IMR-90 (cell line): ENCODE measurements around the gene PGBD5. TPM values are rescaled to one million over a fixed set of nuclear protein-coding genes. Genes with fewer than 3 reads are reported as not detected.

Source experiments
- ATAC-seq: fragments of 200-7000 bp; cut with Tn5 transposase; 2 replicates; pipeline ENCODE4 v1.9.1; 2020; ENCODE audit warnings: low read depth, mild to moderate bottlenecking, moderate library complexity
- BruUV-seq: library from RNA; stranded (reverse); fragments of 400-500 nt; replicated peaks from 2 replicates; lab custom pipeline; 2021; lab: Mats Ljungman, UMichigan
- CTCF ChIA-PET: fragments of 300-600 bp; formaldehyde crosslinking; extraction: SDS; loops from one replicate; lab custom pipeline; 2021; ENCODE audit warnings: antibody characterized with exemption; lab: Yijun Ruan, JAX
- POLR2A ChIA-PET: fragments of 300-600 bp; sonication (Branson Sonifier 250); formaldehyde crosslinking; loops from one replicate; lab custom pipeline; 2022; ENCODE audit warnings: antibody characterized with exemption; ENCODE audit not compliant: unreplicated experiment; lab: Charles Lee
- DNase-seq: peaks from one replicate; pipeline ENCODE4 v3.0.0; 2013
- H2AFZ ChIP-seq: replicated peaks from 2 replicates; pipeline ENCODE3; 2013; ENCODE audit warnings: low read length, mild to moderate bottlenecking; ENCODE audit not compliant: poor library complexity
- H2AK5ac ChIP-seq: 2 replicates; pipeline ENCODE4 v1.6.1; 2013; ENCODE audit warnings: low read depth, low read length, inconsistent platforms
- H2AK9ac ChIP-seq: replicated peaks from 2 replicates; pipeline ENCODE3; 2013; ENCODE audit warnings: mild to moderate bottlenecking, low read depth, low read length, moderate library complexity; ENCODE audit not compliant: poor library complexity
- H2BK120ac ChIP-seq: 2 replicates; pipeline ENCODE4 v1.6.1; 2013; ENCODE audit warnings: low read depth, low read length, inconsistent platforms
- H2BK15ac ChIP-seq: 3 replicates; pipeline ENCODE4 v1.6.1; 2013; ENCODE audit warnings: low read depth, low read length, inconsistent platforms
- H2BK20ac ChIP-seq: 2 replicates; pipeline ENCODE4 v1.6.1; 2013; ENCODE audit warnings: low read depth, mild to moderate bottlenecking, inconsistent platforms, low read length, moderate library complexity
- H2BK5ac ChIP-seq: 2 replicates; pipeline ENCODE4 v1.6.1; 2013; ENCODE audit warnings: mild to moderate bottlenecking, low read depth, low read length, inconsistent platforms; ENCODE audit not compliant: poor library complexity, severe bottlenecking
- H3K14ac ChIP-seq: replicated peaks from 2 replicates; pipeline ENCODE4 v1.6.1; 2013; ENCODE audit warnings: low read depth, low read length, inconsistent platforms
- H3K18ac ChIP-seq: 2 replicates; pipeline ENCODE4 v1.6.1; 2013; ENCODE audit warnings: low read depth, low read length, control low read depth
- H3K23ac ChIP-seq: 2 replicates; pipeline ENCODE4 v1.6.1; 2013; ENCODE audit warnings: low read depth, low read length, inconsistent platforms
- H3K27ac ChIP-seq: 2 replicates; pipeline ENCODE4 v1.5.1; 2013; ENCODE audit warnings: mild to moderate bottlenecking, control low read depth, low read length; ENCODE audit not compliant: insufficient read depth
- H3K27me3 ChIP-seq: 2 replicates; pipeline ENCODE4 v1.6.1; 2013; ENCODE audit warnings: low read length; ENCODE audit not compliant: control insufficient read depth, insufficient read depth
- H3K36me3 ChIP-seq: 2 replicates; pipeline ENCODE4 v1.6.1; 2013; ENCODE audit warnings: low read length, mixed read lengths; ENCODE audit not compliant: control insufficient read depth, insufficient read depth
- H3K4ac ChIP-seq: 2 replicates; pipeline ENCODE4 v1.6.1; 2013; ENCODE audit warnings: low read depth, low read length, inconsistent platforms
- H3K4me1 ChIP-seq: 2 replicates; pipeline ENCODE4 v1.6.1; 2013; ENCODE audit warnings: low read length, mixed read lengths; ENCODE audit not compliant: control insufficient read depth, insufficient read depth
- H3K4me2 ChIP-seq: 2 replicates; pipeline ENCODE4 v1.6.1; 2013; ENCODE audit warnings: low read depth, mild to moderate bottlenecking, control low read depth, low read length, moderate library complexity
- H3K4me3 ChIP-seq: 2 replicates; pipeline ENCODE4 v1.5.1; 2013; ENCODE audit warnings: low read depth, mild to moderate bottlenecking, control low read depth, low read length, moderate library complexity; ENCODE audit not compliant: insufficient read depth
- H3K56ac ChIP-seq: 2 replicates; pipeline ENCODE4 v1.6.1; 2013; ENCODE audit warnings: low read length, inconsistent platforms; ENCODE audit not compliant: insufficient read depth; ENCODE audit errors: extremely low read depth
- H3K79me1 ChIP-seq, 2 experiments: 2 replicates each; pipeline ENCODE4 v1.6.1; 2013; ENCODE audit warnings: low read length in 2 of 2, inconsistent platforms in 1 of 2, low read depth in 1 of 2
- H3K9ac ChIP-seq: 2 replicates; pipeline ENCODE4 v1.6.1; 2013; ENCODE audit warnings: low read depth, low read length, control low read depth
- H3K9me1 ChIP-seq: 2 replicates; pipeline ENCODE4 v1.6.1; 2013; ENCODE audit warnings: low read length, inconsistent platforms; ENCODE audit not compliant: insufficient read depth
- H3K9me3 ChIP-seq: 2 replicates; pipeline ENCODE4 v1.6.1; 2013; ENCODE audit warnings: low read length; ENCODE audit not compliant: control insufficient read depth, insufficient read depth
- H4K20me1 ChIP-seq: 2 replicates; pipeline ENCODE4 v1.6.1; 2013; ENCODE audit warnings: low read length, inconsistent platforms; ENCODE audit not compliant: insufficient read depth
- H4K5ac ChIP-seq: 2 replicates; pipeline ENCODE4 v1.6.1; 2013; ENCODE audit warnings: mild to moderate bottlenecking, low read depth, low read length, control low read depth
- H4K8ac ChIP-seq, 2 experiments: 2 replicates each; pipeline ENCODE4 v1.6.1; 2013; ENCODE audit warnings: low read depth in 2 of 2, low read length in 2 of 2, control low read depth in 1 of 2, inconsistent platforms in 1 of 2
- H4K91ac ChIP-seq: 2 replicates; pipeline ENCODE4 v1.6.1; 2013; ENCODE audit warnings: low read depth, low read length, inconsistent platforms; ENCODE audit not compliant: insufficient read depth
- CEBPB ChIP-seq: IDR thresholded peaks from 2 replicates; pipeline ENCODE4 v1.6.1; 2012; ENCODE audit warnings: low read depth, low read length, improper control_type of control experiment
- CHD1 ChIP-seq: IDR thresholded peaks from 2 replicates; pipeline ENCODE4 v1.6.1; 2012; ENCODE audit warnings: low read depth, low read length, improper control_type of control experiment
- FOS ChIP-seq: fragments of 150-350 bp; IDR thresholded peaks from 2 replicates; pipeline ENCODE4 v1.6.1; 2016; ENCODE audit warnings: low read depth, low read length
- MAFK ChIP-seq: IDR thresholded peaks from 2 replicates; pipeline ENCODE4 v1.6.1; 2012; ENCODE audit warnings: low read depth, low read length, improper control_type of control experiment
- MAZ ChIP-seq: IDR thresholded peaks from 2 replicates; pipeline ENCODE4 v1.6.1; 2012; ENCODE audit warnings: low read depth, mild to moderate bottlenecking, low read length, improper control_type of control experiment, moderate library complexity, borderline replicate concordance
- MXI1 ChIP-seq: IDR thresholded peaks from 2 replicates; pipeline ENCODE4 v1.6.1; 2012; ENCODE audit warnings: low read depth, mild to moderate bottlenecking, low read length, moderate library complexity, borderline replicate concordance
- POLR2A ChIP-seq: IDR thresholded peaks from 2 replicates; pipeline ENCODE4 v1.6.1; 2012; ENCODE audit warnings: mild to moderate bottlenecking, low read depth, low read length
- RCOR1 ChIP-seq: IDR thresholded peaks from 2 replicates; pipeline ENCODE4 v1.6.1; 2012; ENCODE audit warnings: mild to moderate bottlenecking, low read length, improper control_type of control experiment; ENCODE audit not compliant: insufficient replicate concordance
- SMC3 ChIP-seq: fragments of 150-350 bp; IDR thresholded peaks from 2 replicates; pipeline ENCODE4 v1.6.1; 2016; ENCODE audit warnings: low read depth, mild to moderate bottlenecking, antibody characterized with exemption, low read length, moderate library complexity
- WGBS, 2 experiments: methylation state at CpG; one replicate each; pipeline versions ENCODE4 v1.1.5 to v1.1.7; 2013; ENCODE audit warnings: missing lambda C conversion rate in 2 of 2; ENCODE audit not compliant: insufficient read length in 1 of 2; ENCODE audit errors: extremely low coverage in 2 of 2; 5-methylcytosine and 5-hydroxymethylcytosine counted together
- dilution Hi-C: fragments of 300-500 bp; cut with HindIII; formaldehyde crosslinking; loops from one replicate; pipeline ENCODE4 v1.14.3; 2018; ENCODE audit warnings: low sequenced_read_pairs; ENCODE audit not compliant: unreplicated experiment
- in situ Hi-C: fragments of 300-500 bp; cut with MboI; formaldehyde crosslinking; loops from 3 replicates; pipeline ENCODE4 v1.14.3; 2019; ENCODE audit warnings: low sequenced_read_pairs, inconsistent platforms, mixed read lengths
- intact Hi-C: fragments of 100-400 bp; cut with micrococcal nuclease; formaldehyde crosslinking; loops from 2 replicates; pipeline ENCODE4 v1.10.0; 2022
- polyA plus RNA-seq, 3 experiments: library from polyadenylated mRNA; depleted of rRNA; stranded (reverse); fragments of >200 nt; gene quantifications; 2 replicates each; pipeline ENCODE4 v1.2.3, GENCODE V29; 2012; ENCODE audit warnings: low replicate concordance in 1 of 3
- total RNA-seq: library from RNA; depleted of rRNA; stranded (reverse); fragments of >200 nt; gene quantifications from 2 replicates; pipeline ENCODE4 v1.2.3, GENCODE V29; 2012
- TF ChIP-seq, protein P1 (sequence below): fragments of 150-350 bp; IDR thresholded peaks from 2 replicates; pipeline ENCODE4 v1.6.1; 2017; ENCODE audit warnings: mild to moderate bottlenecking, antibody characterized with exemption, low read length, low read depth
- TF ChIP-seq, protein P2 (sequence below): fragments of 150-350 bp; IDR thresholded peaks from 2 replicates; pipeline ENCODE4 v1.6.1; 2016; ENCODE audit warnings: low read depth, mild to moderate bottlenecking, low read length, moderate library complexity, borderline replicate concordance

The PGBD5 gene
- total and polyA plus RNA-seq, 2 of the 4 experiments (the other 2 are of a cell fraction) = 0.18 to 0.36 TPM

DNA sequence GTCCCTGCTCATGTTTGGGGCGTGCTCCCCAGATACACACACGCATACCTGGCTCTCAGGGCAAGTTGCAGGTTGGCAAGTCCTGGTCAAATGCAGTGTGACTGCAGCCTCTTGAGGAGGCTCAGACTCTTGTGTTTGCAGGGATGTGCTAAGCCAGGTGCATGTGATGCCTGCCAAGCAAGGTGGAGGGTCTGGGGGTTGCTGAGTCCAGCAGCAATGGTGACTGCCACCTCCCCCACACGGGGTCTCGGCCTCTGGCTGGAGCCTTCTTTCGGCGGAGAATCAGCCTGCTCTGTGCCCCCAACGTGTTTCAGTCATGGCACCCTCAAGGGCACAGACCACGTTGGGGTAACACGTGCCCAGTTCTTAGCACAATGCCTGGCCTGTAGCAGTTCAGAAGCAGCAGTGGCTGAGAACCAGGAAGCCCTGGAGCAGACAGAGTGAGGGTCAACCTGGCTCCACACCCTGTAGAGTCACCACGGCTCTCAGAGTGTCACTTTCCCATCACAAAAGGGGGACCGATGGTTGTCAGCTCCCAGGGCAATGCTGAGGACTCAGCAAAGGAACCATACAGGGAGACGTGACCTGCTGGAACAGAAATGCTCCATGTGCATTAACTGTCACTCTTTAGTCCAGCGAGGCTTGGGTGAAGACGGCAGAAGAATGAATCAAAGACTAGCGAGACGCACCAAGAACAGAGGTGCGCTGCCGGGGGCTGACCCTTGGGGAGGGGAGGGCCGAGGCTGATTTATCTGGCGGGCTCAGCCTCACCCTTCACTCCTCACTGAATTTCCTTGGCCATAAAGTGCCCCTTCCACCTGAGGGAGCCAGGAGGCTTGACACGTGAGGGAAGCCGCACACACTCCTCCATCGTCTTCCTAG, 109.0 kb downstream of the PGBD5 start:
- CTCF ChIA-PET = no interaction called here
- no TSS peak for BruUV-seq

More for the DNA sequence above, 109.0 kb downstream of the PGBD5 start:
- Histone ChIP-seq H2BK15ac (no peak overlapping the region), H2BK5ac (no peak overlapping the region), H3K9me1 (no peaks in the 10 kb centered on the region), H2AK9ac (no peak overlapping the region), H3K56ac (no peak overlapping the region), H2BK20ac (no peak overlapping the region), H4K20me1 (no peaks in the 10 kb centered on the region), H3K4me3 (no peak overlapping the region), H3K23ac (no peak overlapping the region), H2AFZ (no peak overlapping the region), H3K27me3 (peaks cover 2% of the 10 kb centered on the region; the same call in 1 of the 2 replicates), H3K18ac (no peak overlapping the region), H2AK5ac (no peak overlapping the region), H3K4ac (no peak overlapping the region), H4K5ac (no peak overlapping the region), H3K9me3 (no peaks in the 10 kb centered on the region), H3K9ac (no peak overlapping the region), H3K4me2 (no peak overlapping the region), H2BK120ac (no peak overlapping the region), H3K14ac (no peak overlapping the region), H3K79me1 (no peaks in the 10 kb centered on the region), H4K8ac (no peak overlapping the region), H3K36me3 (no peaks in the 10 kb centered on the region), H4K91ac (no peak overlapping the region), H3K27ac (no peak overlapping the region), H3K4me1 (no peaks in the 10 kb centered on the region)
- WGBS, 2 experiments = 89% methylated on average over 5 of the region's 23 CpGs; no CpG with 5 or more reads in 1 of the 2 experiments
- dilution Hi-C loops (no loop called here), intact Hi-C loops (loop anchor here (10.0 kb wide), 1 partner anchor 1062 kb away; no protein-coding TSS in a partner anchor), in situ Hi-C loops (loop anchor here (10.0 to 25.0 kb wide), 2 partner anchors 652 to 1055 kb away; partner anchors contain the start of gene RAB4A)
- ATAC-seq = no peak
- DNase-seq = no peak
- no peak for TF ChIP-seq MAFK
- TF ChIP-seq CEBPB = no peak
- no peak for TF ChIP-seq FOS
- no peak for TF ChIP-seq RCOR1
- no peak for TF ChIP-seq CHD1
- no peak for TF ChIP-seq POLR2A
- no peak for TF ChIP-seq SMC3
- TF ChIP-seq MAZ = no peak
- TF ChIP-seq, protein P1, sequence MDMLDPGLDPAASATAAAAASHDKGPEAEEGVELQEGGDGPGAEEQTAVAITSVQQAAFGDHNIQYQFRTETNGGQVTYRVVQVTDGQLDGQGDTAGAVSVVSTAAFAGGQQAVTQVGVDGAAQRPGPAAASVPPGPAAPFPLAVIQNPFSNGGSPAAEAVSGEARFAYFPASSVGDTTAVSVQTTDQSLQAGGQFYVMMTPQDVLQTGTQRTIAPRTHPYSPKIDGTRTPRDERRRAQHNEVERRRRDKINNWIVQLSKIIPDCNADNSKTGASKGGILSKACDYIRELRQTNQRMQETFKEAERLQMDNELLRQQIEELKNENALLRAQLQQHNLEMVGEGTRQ = no peak
- TF ChIP-seq MXI1 = no peak
- TF ChIP-seq, protein P2, sequence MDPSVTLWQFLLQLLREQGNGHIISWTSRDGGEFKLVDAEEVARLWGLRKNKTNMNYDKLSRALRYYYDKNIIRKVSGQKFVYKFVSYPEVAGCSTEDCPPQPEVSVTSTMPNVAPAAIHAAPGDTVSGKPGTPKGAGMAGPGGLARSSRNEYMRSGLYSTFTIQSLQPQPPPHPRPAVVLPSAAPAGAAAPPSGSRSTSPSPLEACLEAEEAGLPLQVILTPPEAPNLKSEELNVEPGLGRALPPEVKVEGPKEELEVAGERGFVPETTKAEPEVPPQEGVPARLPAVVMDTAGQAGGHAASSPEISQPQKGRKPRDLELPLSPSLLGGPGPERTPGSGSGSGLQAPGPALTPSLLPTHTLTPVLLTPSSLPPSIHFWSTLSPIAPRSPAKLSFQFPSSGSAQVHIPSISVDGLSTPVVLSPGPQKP = no peak
- POLR2A ChIA-PET = no interaction called here
